ENCODE measurements around the gene FANCG. TPM values are rescaled to one million over a fixed set of nuclear protein-coding genes. Genes with fewer than 3 reads are reported as not detected.
A peak's percentile ranks its signal among the peaks of the same experiment; 100 is the strongest.

FANCG gene
- total RNA-seq (2014; rRNA removed; shearing (Covaris generic)) = 14.9 and 18.9 TPM in 2 replicates
- 18.5 and 22.3 TPM in 2 replicates for polyA plus RNA-seq (2015; cell fraction: cytosol; rRNA removed)
- 73.3 and 112 TPM in 2 replicates for polyA plus RNA-seq (2015; cell fraction: nucleus; rRNA removed)

DNA sequence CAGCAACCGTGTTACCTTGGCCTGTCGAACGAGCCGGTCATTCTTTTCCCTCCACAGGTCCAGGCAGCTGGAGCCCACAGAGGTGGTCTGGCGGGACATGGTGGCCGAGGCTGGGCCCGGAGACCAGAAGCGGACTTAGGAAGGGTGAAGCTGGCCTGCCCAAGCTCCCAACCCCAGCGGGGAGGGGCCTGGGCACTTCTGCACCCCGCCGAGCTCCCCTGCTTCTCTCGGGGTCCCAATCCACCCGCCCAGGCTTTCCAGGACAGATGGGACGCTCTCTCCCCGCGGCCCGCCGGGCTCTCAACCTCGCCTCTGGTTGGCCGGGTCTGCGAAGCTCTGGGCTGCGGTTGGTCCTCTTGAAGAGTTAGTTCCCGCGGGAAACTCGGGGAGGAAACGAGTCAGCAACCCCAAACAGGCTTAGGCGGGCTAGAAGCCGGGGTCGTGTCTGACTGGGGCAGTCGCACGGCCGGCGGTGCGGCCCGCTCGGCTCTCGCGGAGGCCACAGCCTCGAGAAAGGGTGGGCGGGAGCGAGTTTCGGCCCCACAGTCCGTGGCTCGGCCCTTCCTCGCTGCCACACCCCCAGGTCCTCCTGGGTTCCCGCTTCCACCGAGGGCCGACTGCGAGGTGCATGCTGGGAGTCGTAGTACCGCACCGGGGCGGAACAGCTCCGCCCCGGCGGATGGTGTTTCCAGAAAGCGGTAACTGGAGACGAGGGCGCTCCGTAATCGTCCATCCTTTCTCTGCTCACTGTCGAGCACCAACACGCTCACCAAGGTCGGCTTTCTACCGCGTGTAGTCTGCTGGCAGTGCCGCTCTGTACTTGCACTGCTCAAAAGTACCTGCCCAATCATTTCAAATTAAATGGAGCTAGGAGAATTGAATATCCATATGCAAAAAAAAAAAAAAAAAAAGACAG lies at the start of gene FANCG:
Gene FANCG, minus strand, starts transcription at position 517 of the 916 bp plus-strand sequence. Its CDS starts 418 bp downstream, at position 99.
- peak; percentile 90 for DNase-seq (ENCODE audit: low read depth, low spot score)
- in situ Hi-C loops (cut with HindIII; ENCODE audit: low pct_unique_long_range_greater_than_20kb, low sequenced_read_pairs) = no loop called here

GRCh38 chr9:35116898-35117551 lies 37.3 kb upstream of the FANCG start:
- in situ Hi-C loops (cut with HindIII; ENCODE audit: low pct_unique_long_range_greater_than_20kb, low sequenced_read_pairs) = no loop called here
- DNase-seq (ENCODE audit: low read depth, low spot score) = peak; percentile 92

DNA sequence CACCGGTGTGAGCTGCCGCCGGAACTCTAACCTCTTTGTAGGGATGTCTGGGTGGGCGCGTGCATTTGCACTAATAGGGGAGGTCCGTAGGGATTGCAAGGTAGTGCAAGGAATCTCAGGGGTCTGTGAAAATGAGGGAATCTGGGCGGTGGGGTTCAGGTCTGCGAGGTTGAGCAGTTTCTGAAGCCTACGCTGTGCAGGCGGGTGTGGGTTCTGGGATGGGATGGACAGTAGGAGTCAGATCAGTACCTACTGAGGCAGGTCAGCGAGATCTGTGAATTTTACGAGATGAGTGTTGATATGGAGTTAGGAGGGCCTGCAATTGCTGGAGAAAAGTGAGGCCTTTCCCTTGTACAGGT lies 36.8 kb upstream of the FANCG start:
- DNase-seq (ENCODE audit: low read depth, low spot score) = no peak
- in situ Hi-C loops (cut with HindIII; ENCODE audit: low pct_unique_long_range_greater_than_20kb, low sequenced_read_pairs) = no loop called here

GRCh38 chr9:35115680-35116538 lies 36.2 kb upstream of the FANCG start, which contains the start of gene ATOSB:
Gene ATOSB, minus strand, starts transcription at chr9:35115862. Its CDS starts 7,588 bp downstream, at chr9:35108274.
- in situ Hi-C loops (cut with HindIII; ENCODE audit: low pct_unique_long_range_greater_than_20kb, low sequenced_read_pairs) = no loop called here
- peak; percentile 95 for DNase-seq (ENCODE audit: low read depth, low spot score)

DNA sequence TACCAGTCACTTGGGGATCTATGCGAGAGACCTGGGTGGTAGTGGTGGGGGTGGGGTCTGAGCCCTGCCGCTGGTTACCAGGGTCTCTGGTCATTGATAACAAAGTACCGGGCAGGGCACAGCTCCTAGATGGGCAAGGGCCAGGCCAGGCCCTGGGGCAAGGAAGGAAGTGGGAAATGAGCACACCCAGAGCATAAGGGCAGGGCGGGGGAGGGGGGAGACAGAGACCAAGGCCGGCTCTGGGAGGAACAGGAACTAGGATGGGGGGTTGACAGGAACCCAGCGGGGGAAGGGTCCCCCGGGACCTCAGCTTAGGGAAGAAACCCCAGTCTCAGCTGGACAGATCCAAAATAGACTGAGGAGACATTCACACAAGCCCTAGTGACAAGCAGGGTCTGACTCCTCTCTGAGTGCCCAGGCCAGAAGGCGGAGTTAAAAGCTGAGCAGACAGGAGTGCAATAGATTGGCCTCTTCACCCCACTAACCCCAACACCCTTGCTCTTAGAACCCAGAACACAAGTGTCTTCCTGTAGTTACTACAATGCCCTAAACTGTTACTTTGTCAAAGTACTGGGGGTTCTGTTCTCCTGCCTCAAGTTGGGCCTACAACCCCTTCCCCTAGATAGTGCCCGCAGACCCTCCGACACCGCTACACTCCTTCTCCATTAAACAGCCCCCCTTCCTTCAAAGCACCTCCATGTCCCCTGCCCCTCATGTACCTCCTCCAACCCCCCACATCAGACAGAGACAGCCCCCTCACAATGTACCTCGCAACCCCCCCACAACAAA lies 35.3 kb upstream of the FANCG start:
- DNase-seq (ENCODE audit: low read depth, low spot score) = peak; percentile 65
- in situ Hi-C loops (cut with HindIII; ENCODE audit: low pct_unique_long_range_greater_than_20kb, low sequenced_read_pairs) = no loop called here

GRCh38 chr9:35114113-35114839 lies 34.5 kb upstream of the FANCG start:
- DNase-seq (ENCODE audit: low read depth, low spot score) = peak; percentile 94
- in situ Hi-C loops (cut with HindIII; ENCODE audit: low pct_unique_long_range_greater_than_20kb, low sequenced_read_pairs) = no loop called here

DNA sequence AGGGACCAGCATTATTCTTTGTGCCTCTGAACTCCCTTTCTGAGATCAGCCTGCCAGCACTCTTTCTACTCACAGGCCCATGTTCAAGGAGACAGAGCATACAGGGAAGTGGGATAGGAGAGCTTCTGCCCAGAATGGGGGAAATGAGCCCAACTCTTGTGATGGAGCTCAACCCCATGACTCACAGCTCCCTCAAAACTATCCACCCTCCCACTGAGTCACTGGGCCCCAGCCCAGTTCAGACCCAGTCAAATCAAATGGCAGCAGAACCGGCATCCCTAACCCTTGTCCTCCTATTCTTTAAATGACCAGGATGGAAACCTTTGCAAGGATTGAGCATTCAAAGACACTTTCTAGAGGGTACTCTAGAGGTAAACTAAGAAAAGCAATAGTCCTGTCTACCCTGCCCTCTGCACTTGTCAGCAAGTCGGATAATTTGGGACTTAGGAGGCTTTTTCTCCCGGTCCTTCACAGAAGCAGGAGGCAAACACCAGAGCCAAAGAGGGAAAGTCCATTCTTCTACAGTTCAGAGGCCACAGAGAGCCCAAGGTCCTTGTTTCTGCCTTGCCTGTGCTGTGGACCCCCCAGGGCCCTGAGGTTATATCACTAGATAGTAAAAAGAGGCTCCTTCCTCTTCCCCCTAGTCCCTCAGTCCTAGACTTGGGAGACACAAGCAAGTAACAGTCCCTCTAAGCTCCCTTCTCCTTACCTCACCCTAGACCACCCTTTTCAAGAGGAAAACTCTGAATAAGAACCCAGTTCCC lies 32.7 kb upstream of the FANCG start:
- in situ Hi-C loops (cut with HindIII; ENCODE audit: low pct_unique_long_range_greater_than_20kb, low sequenced_read_pairs) = no loop called here

DNA sequence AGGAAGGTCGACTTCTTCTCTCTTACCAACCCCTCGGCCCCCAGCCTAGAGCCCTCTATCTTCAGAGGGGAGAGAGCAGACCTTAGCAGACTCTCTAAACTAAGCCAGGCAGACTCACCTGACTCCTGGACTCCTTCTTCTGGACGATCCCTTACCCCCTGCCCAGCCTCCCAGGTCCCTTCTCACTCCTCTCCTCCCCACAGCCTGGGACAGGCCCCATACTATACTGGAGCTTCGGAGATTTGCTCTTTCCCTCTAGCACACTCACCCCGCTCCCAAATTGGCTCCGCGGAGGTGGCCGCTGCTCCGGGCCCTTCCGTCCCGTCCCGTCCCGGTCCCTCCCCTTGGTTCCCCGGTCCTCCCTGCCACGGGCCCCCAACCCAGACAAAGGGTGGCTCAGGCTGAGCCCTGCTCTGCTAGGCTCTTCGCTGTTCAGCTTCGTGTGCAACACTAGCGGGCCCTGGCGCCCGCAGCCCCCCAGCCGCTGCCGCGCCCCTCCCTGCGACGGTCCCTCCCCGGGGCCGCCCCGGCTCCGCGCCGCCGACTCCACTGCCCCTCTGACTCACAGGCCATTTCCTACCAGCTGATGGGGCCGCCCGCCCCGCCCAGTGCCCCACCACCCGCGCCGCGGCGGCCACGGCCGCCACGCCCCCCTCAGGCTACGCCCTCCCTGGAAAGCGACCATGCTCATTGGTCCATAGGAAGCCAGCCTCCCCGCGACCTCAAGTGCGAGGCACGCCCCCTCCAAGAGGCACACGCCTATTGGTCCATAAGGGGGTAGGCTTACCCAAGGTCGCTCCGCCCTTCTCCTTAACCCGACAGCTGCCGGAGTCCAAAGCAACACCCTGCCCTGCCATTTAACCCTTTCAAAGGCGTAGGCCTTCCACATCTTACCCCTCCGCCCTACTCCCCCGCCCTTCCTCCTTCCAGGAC lies 31.5 kb upstream of the FANCG start:
- DNase-seq (ENCODE audit: low read depth, low spot score) = peak; percentile 96
- in situ Hi-C loops (cut with HindIII; ENCODE audit: low pct_unique_long_range_greater_than_20kb, low sequenced_read_pairs) = no loop called here

More for the DNA sequence above, 32.7 kb upstream of the FANCG start:
- DNase-seq (ENCODE audit: low read depth, low spot score) = no peak

- in situ Hi-C loops (cut with HindIII; ENCODE audit: low pct_unique_long_range_greater_than_20kb, low sequenced_read_pairs) = no loop called here
- no peak for DNase-seq (ENCODE audit: low read depth, low spot score)
Observed at GRCh38 chr9:35110327-35110761, 30.6 kb upstream of the FANCG start.

DNA sequence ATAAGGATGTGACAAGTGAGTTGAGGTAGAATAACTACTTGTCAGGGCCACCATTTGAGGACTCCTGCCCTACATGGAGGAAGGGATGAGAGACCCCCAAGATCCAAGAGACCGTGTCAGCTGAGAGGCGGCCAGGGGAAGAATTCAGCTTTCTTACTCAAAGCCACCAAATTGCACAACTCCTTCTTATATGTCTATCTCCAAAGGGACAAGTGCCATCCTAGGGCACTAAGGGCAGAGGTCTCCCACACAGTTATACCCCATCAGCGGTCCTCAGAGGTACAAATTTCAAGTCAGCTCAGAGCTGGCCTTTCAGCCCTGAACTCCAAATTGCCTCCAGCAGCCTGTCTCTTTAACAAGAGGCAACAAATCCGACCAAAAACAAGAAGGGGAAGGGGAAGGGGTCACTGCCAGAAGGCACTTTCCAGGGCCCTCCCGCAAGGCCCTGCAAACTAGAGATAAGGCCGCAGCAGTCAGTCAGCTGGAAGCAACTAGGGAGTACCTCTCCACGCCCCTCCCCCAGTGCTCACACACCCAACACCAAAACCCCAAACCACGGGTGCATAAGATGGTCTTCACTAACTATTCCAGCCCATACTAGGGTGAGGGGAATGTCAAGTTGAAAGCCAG lies 29.3 kb upstream of the FANCG start:
- in situ Hi-C loops (cut with HindIII; ENCODE audit: low pct_unique_long_range_greater_than_20kb, low sequenced_read_pairs) = no loop called here
- DNase-seq (ENCODE audit: low read depth, low spot score) = no peak

DNA sequence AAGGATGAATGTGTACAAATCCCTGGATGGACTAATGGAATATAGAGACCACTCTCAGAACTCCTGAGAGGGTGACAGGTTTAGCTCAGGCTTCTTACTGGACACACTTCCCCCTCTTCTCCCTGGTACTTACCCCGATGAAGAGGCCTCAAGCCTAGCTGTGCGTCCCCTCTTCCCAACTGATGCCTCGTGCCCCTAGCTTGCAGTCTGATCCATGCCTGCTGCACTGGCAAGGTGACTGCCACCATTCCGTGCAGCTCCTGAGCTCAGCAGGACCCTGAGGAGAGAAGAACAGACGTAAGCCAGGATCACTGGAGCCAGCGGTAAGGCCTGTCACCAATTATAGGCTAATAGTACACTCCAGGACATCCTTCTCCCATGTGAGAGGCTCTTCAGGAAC lies 28.7 kb upstream of the FANCG start:
- in situ Hi-C loops (cut with HindIII; ENCODE audit: low pct_unique_long_range_greater_than_20kb, low sequenced_read_pairs) = no loop called here
- DNase-seq (ENCODE audit: low read depth, low spot score) = no peak

- in situ Hi-C loops (cut with HindIII; ENCODE audit: low pct_unique_long_range_greater_than_20kb, low sequenced_read_pairs) = no loop called here
- no peak for DNase-seq (ENCODE audit: low read depth, low spot score)
Observed at GRCh38 chr9:35107297-35108290, 27.9 kb upstream of the FANCG start.

DNA sequence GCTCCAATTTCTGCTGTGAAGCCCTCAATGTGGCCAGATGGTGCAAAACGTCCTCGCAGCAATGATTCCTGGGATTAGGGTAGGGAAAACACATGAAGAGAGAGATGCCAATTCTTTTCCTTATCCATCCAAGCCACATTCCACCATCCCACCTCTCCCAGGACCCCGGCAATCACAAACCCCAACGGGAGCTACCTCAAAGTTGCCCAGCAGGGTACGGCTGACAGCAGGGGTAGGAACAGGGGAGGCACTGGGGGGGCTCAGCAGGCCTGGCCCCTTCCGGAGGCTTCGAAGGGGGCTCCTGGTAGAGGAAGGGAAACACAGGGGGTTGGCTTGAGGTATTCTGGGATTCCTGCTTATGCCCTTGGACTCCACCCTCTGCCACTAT lies 26.6 kb upstream of the FANCG start:
- DNase-seq (ENCODE audit: low read depth, low spot score) = no peak
- in situ Hi-C loops (cut with HindIII; ENCODE audit: low pct_unique_long_range_greater_than_20kb, low sequenced_read_pairs) = no loop called here
